MM.1S (cell line): ENCODE data around the gene SMU1.

ENCODE experiments used
- CTCF ChIP-seq: fragments of 300-600 bp; sonication (generic); IDR thresholded peaks from 2 replicates; pipeline ENCODE4 v1.5.1; 2016; ENCODE audit warnings: antibody characterized with exemption, low read length, mixed read lengths
- EZH2 ChIP-seq: fragments of 300-600 bp; sonication (generic); optimal IDR thresholded peaks from 2 replicates; pipeline ENCODE3; 2017; ENCODE audit warnings: low read depth, mild to moderate bottlenecking, antibody characterized with exemption, low read length, mixed read lengths

- TF ChIP-seq CTCF: no peak
- no peak for TF ChIP-seq EZH2
These were observed 50.7 kb downstream of the SMU1 start for GRCh38 chr9:33025572-33026342.
